ENCODE measurements around the gene DIP2C.
"Not testable (repeated sequence)": the region's sequence is repeated elsewhere in the genome, so short reads cannot be mapped to it uniquely, and the experiment has no call there.

The DIP2C gene

DNA sequence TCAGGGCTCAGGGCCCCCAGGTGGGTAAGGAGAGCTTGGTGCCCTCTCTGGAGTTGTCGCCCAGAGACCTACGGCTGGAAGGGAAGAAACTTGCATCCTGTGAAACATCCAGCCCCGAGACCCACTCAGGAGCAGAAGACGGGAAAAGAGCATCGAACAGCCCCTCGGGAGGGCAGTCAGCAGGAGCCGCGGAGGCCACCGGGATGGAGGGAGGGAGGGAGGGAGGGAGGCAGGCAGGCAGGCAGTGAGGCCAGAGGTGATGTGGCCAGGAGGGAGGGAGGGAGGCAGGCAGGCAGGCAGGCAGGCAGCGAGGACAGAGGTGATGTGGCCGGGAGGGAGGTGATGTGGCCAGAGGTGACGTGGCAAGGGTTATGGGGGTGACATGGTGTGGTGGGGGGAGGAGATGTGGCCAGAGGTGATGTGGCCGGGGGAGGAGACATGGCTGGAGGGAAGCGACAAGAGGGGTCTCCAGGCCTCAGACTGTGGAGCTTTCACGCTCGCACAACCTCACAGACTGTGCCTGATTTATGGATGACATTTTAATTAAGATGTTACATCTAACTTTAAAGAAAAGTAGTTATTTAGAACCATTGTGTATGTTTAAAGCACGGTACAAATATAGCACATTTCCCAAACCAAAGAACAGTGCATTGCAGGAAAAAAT, 141.1 kb downstream of the DIP2C start:
- no peak for DNase-seq

DNA sequence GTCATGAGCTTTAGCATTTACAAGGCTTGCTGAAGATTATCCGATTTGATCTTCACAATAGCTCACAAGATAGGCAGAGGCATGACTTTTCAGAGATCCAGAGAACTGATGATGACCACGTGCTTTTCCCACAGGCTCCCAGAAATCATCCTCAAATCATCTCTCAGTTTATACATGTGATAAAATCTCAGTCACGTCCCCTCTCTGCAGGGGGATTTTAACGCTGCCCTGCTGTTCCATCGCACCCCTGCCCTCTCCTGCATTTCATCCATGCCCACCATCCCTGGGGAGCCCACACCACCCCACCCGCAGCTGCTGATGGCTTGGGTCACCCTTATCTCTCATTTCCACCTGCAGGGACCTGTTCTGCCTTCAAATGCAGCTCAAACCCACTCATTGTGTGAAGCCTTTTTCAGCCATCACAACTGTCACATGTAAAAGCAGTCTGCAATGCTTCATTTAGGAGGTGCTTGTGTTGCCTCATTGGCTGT, 141.8 kb downstream of the DIP2C start:
- DNase-seq: no peak

- DNase-seq: no peak
Measured at GRCh38 chr10:546971-547590, 142.4 kb downstream of the DIP2C start.

- no peak for DNase-seq
Measured at GRCh38 chr10:546451-546850, 143.0 kb downstream of the DIP2C start.

- no peak for DNase-seq
Measured at GRCh38 chr10:543862-544822, 145.3 kb downstream of the DIP2C start.

DNA sequence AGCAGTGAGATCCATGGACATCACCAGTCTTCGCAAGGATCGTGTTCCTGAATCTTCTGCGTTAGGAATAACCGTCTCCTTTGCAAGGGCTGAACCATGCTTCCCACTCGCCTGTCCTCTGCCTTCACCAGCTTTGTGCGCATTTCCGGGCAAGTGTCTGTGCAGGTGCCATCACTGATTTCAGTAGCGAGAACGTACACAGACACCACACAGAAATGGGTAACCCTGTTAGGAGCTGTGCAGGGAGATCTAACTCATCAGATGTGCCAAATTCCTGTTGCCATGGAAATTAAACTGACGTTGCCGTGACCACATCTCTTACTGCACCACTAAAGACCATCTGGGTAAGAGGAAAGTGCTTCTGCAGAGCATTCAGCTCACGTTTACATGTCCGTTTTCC, 146.3 kb downstream of the DIP2C start:
- no peak for DNase-seq

GRCh38 chr10:541750-542371, 147.6 kb downstream of the DIP2C start:
- DNase-seq: peak; percentile 15 to 63

- no peak for DNase-seq
Measured at GRCh38 chr10:541041-541440, 148.4 kb downstream of the DIP2C start.

GRCh38 chr10:538895-539294, 150.6 kb downstream of the DIP2C start:
- DNase-seq: no peak

GRCh38 chr10:536935-537334, 152.5 kb downstream of the DIP2C start:
- no peak for DNase-seq

DNA sequence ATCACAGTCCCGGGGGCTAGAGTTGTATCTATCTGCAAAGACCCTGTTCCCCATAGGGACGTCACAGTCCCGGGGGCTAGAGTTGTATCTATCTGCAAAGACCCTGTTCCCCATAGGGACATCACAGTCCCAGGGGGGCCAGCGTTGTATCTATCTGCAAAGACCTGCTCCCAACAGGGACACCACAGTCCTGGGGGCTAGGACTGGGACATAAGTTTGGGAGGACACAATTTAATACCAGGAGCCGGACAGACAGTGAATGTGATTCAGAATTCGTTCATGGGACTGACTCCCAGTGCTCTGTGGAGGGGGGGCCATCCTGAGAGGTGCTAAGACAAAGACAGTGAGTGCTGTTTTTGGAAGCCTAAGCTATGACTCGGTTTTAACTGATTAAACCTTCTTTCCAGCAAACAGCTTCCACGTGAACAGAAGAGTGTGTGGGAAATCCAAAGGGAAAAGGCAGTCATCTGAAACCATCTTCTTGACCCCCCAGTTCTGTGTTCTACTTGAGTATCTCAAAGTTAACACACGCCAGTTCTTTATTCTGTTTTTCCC, 153.0 kb downstream of the DIP2C start:
- no peak for DNase-seq

DNA sequence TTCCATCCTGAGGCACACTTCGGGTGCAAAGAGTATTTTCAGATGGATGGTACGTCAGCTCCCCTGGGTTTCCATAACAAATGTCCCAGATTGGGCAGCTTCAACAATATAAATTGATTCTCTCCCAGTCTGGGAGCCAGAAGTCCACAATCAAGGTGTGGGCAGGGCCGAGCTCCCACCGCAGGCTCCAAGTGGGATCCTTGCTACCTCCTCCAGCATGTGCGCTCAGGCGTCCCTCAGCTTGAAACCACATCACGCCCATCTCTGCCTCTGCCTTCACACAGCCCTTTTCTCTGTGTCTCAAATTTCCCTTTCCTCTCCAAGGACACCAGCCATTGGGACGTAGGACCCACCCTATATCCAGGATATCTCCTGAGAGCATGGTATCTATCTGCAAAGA, 153.5 kb downstream of the DIP2C start:
- DNase-seq: peak in 1 of 2 experiments; percentile 42

GRCh38 chr10:535051-535450, 154.4 kb downstream of the DIP2C start:
- no peak for DNase-seq

- DNase-seq: no peak
Measured at GRCh38 chr10:534047-534566, 155.4 kb downstream of the DIP2C start.

GRCh38 chr10:533611-534010, 155.9 kb downstream of the DIP2C start:
- no peak for DNase-seq

- DNase-seq: no peak
Measured at GRCh38 chr10:533186-533585, 156.3 kb downstream of the DIP2C start.

- not testable (repeated sequence) for DNase-seq
Measured at GRCh38 chr10:532331-532730, 157.1 kb downstream of the DIP2C start.

DNA sequence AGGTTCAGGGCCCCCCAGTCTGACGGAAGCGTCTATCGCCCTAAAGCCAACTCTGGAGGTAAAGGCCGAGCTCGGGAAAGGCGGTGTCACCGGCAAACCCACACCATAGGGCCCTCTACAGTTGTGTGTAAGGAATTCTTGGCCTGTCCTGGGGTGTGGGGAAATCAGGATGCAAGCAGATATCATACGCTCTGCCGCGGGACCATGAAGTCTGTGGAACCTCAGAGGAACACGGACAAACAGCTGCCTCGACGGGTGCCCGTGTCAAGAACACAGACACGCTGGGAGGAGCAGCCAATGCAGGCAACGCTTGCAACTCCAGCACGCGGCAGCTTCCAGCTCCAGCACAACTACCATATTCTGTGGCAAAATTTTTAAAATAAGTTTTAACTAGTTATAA, 157.9 kb downstream of the DIP2C start:
- no peak for DNase-seq

DNA sequence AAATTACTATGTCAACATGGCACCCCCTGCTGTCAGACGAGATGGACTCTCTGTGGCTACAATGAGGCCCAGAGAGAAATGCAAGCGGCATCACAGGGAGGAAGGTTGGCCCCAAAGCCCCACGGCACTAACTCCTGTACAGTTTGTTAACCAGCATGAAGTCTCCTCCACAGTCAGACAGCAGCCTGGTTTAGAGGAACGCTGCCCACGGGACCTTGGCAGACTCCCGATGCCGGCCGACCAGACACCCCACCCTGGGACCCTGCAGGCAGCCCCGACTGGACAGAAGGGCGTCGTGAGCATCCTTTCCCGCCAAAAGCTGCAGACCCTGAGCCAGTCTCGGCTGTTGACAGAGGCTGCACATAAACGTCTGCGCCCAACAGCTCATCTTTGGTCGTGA, 158.8 kb downstream of the DIP2C start:
- DNase-seq: no peak

DNA sequence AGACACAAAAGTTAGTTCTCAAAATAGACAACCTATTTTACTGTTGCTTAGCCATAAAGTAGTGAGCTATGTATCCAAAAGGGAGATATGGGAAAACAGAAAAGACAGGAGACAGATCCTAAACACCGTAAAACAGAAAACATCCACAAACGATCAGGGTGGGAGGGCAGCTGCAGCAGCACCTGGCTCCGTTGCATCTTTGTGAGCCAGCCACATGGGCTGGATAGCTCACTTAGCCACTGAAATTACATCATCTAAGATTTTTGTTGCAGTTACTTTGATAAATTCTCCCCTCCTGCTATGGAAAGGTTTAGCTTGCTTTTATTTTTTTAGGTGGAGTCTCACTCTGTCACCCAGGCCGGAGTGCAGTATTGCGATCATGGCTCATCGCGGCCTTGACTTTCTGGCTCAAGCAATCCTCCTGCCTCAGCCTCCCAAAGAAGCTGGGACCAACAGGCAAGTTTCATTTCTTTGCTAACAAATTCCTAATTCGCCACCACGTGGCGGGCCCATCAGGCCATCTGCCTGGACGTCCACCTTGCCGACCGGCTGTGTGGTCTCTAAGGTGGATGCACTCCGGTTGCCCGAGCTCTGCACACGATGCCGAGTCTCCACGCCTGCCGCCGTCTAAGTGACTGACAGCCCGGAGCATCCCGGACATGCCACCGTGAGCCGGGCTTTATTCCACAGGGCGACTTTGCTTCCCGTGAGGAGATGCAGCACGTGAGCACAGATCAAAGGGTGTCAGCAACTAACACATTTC, 159.8 kb downstream of the DIP2C start:
- no peak for DNase-seq
